T-helper 22 cell (primary cell): ENCODE data around the gene HELLS.
"Not testable (repeated sequence)": the region's sequence is repeated elsewhere in the genome, so short reads cannot be mapped to it uniquely, and the experiment has no call there.

Experiments used
- DNase-seq: peaks from one replicate; pipeline ENCODE4 v3.0.0-alpha.2; 2020; ENCODE audit warnings: low read depth

Gene HELLS

GRCh38 chr10:94545391-94546048 is at the start of gene HELLS:
TSS of gene HELLS (plus strand) at chr10:94545788. CDS start at chr10:94545922, 134 bp downstream.
- peak; percentile 51 for DNase-seq

- DNase-seq, result no peak
Measured at GRCh38 chr10:94496010-94496409, 49.6 kb upstream of the HELLS start.

DNA sequence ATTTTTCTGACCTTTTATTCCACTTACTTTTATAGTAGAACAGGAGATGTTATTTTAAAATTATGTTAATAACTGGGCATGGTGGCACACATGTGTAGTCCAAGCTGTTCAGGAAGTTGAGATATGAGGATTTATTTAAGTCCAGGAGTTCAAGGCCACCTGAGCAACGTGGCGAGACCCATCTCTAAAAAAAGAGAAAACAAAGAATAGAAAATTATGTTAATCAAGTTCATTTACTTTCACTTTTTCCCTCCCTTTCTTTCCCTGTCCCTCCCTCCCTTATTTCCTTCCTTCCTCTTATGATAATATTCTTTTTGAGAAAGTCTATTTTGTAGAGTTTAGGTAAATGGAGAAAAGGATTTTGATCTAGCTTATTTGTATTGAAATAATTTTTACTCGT is 48.9 kb upstream of the HELLS start:
- no peak for DNase-seq

- DNase-seq, result no peak
Measured at GRCh38 chr10:94500063-94500462, 45.5 kb upstream of the HELLS start.

- no peak for DNase-seq
Measured at GRCh38 chr10:94521276-94522250, 24.0 kb upstream of the HELLS start.

GRCh38 chr10:94524146-94524545 is 21.4 kb upstream of the HELLS start:
- DNase-seq, result no peak

GRCh38 chr10:94524711-94525110 is 20.9 kb upstream of the HELLS start:
- no peak for DNase-seq

DNA sequence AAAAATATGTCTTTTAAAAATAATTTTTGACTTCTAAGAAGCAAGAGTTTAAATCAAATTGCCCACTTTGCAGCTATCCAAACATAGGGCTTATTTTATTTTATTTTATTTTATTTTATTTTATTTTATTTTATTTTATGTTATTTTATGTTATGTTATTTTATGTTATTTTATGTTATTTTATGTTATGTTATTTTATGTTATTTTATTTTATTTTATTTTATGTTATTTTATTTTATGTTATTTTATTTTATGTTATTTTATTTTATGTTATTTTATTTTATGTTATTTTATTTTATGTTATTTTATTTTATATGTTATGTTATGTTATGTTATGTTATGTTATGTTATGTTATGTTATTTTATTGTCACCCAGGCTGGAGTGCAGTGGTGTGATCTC is 14.0 kb upstream of the HELLS start:
- DNase-seq, result not testable (repeated sequence)

DNA sequence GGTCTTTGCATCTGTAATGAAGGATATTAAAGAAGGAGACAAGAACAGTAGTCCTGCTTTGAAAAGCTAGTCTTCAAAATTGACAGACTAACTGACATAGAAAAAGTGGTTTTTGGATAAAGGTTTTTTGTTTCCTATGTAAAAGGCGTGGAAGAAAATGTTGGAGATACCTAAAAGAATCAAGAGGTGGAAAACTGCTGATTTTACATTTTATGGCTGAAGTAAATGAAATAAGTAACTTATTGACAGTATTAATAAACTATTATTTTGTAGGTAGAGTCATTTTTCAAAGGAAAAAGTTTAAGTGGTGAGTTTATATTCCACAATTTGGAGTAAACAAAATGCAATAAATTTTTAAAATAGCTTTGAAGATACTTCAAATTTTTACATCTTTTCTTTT is 12.6 kb upstream of the HELLS start:
- DNase-seq, result no peak

DNA sequence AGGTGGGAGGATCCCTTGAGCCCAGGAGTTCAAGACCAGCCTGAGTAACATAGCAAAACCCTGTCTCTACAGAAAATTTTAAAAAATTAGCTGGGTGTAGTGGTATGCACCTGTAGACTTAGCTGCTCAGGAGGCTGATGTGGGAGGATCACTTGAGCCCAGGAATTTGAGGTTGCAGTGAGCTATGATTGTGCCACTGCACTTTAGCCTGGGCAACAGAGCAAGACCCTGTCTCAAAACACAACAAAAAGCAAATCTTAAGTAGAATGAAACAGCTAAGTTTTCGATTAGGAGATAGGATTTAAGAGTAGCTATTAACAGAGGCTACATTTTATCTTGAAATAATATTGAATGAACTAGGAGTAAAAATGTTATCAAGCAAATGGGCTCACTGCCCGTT is 3.3 kb upstream of the HELLS start:
- not testable (repeated sequence) for DNase-seq

DNA sequence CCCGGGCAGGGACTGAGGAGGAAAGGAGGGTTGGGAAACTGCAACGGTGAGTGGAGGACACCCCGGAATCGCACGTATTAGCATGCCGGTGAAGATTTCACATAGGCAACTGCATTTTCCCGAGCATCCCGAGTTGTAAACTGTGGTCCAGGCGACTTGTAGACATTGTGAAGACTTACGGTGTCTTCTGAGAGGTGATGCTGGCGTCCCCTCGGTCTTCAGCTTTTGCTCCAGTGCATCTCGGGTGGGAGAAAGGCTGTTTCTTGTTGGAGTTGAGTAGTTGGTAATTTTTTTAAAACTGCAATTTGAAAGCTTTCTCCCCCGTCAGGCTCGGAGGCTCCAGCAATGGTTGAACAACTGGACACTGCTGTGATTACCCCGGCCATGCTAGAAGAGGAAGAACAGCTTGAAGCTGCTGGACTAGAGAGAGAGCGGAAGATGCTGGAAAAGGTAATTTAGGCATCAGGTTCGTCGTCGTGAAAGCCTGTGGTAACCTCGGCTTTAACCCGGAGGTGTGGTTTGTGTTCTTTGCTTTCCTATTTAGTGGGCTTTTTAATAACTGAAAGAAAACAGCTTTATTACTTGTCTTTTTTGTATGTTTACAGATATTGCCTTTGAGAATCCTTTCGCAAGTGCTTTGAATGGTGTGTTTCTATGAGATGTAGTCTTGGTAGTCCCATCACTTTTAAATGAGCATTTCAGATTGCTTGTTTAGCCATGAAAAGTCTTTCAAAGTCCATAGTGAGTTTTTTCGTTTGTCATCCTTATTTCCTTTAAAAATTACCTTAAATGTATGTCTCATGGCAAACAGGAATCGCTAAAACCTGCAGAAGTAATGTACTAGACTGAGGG is 687 bp downstream of the HELLS start:
- DNase-seq, result no peak

- DNase-seq, result no peak
Measured at GRCh38 chr10:94546901-94547185, 1.3 kb downstream of the HELLS start.

GRCh38 chr10:94549221-94549620 is 3.6 kb downstream of the HELLS start:
- no peak for DNase-seq

DNA sequence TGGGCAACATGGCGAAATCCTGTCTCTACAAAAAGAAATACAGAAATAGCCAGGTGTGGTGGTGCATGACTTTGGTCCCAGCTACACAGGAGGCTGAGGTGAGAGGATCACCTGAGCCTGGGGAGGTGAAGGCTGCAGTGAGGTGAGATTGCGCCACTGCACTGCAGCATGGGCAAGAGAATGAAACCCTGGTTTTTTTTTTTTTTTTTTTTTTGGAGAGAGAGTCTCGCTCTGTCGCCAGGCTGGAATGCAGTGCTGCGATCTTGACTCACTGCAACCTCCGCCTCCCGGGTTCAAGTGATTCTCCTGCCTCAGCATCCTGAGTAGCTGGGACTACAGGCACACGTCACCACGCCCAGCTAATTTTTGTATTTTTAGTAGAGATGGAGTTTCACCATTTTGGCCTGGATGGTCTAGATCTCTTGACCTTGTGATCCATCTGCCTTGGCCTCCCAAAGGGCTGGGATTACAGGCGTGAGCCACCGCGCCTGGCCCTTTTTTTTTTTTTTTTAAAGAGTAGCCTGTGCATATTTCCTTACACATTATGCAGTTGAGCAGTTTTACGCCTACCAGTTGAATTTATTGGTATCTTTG is 22.2 kb downstream of the HELLS start:
- not testable (repeated sequence) for DNase-seq

GRCh38 chr10:94571081-94571480 is 25.5 kb downstream of the HELLS start:
- no peak for DNase-seq

DNA sequence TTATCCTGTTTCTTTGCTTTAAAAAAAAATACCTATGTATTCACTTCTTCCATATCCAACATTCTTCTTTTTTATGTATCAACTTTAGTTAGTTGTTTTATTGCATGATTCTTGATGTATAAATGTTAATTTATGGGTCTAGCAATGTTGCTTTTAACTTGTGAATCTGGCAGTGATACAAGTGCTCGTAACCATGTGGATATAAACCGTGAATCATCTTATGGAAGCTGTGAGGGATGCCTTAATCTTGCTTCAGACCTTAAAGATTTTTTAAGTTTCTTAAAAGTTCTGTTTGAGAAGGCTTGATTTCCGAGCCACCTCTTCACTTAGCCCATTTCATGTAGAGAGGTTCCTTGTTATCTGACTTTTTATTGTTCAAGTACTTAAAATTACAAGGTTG is 25.9 kb downstream of the HELLS start:
- no peak for DNase-seq

DNA sequence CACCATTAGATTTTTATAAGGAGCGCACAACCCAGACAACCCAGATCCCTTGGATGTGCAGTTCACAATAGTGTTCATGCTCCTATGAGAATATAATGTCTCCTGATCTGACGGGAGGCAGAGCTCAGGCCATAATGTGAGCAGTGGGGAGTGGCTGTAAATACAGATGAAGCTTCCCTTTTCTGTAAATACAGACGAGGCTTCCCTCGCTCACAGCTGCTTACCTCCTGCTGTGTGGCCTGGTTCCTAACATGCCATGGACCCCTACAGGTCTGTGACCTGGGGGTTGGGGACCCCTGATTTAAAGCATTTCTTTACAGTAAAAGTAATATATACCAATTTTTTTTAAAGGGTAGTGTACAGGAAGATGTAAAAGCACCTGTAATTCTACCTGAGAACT is 33.2 kb downstream of the HELLS start:
- DNase-seq, result no peak

- no peak for DNase-seq
Measured at GRCh38 chr10:94583124-94583523, 37.5 kb downstream of the HELLS start.

DNA sequence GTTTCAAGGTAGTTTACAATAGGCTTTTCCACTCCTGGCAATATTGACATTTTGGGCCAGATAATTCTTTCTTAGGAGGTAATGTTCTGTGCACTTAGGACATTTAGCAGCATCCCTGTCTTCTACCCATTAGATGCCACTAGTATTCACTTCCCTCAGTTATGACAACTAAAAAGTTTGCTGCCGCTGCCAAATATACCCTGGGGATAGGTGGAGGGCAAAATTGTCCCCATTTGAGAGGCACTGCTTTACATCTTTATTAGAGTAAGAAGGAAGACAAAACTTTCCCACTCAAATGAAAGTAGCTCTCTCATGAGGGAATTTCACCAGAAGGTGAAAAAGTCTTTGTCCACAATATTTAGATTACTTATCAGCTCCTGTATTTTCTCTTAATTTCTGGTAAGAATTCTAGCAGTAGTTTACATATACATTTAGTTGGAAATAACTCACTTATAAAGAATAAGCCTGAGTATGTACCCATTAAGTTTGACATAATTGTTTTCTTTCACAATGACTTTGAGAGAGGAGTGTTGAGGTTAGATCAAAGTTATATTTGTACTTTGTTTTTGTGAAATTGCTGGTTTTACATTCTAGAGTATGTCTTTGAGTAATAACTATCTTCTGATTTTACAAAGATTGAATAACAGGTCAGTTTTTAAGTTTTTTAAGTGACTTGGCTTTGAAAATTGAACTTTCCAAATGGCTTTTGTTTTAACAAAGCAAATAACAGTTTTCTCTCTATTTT is 46.0 kb downstream of the HELLS start:
- no peak for DNase-seq

DNA sequence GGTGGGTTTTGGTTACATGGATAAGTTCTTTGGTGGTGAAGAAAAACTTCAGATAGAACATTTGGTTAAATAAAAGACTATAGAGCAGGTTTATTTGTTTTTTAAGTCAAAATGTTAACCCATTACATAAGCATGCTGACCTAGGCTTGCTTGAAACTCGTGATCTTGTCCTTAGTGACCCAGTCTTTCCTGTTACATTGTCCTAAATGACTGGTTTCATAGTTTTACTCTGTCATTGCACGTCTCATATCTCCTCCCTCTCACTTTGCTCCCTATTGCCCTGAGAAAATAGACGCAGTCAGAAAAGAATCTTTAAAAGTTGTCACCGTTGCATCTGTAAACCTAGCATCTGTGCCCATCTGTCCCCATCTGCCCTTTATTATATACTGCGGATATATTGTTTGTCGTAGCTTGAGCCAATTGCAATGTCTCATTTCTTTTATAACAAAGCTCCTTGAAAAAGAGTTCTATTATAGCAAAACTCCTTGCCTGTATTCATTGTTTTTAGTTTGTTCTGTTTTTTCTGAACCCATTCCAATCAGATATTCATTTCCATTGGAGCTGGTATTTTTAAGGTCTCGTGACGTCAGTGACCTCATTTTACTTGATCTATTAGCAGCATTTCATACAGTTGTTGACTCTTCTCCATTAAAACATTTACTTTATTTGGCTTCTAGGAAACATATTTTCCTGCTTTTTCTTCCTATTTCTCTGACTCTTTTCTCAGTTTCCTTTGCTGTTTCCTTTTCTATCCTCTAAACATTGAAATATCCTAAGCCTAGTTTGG is 57.3 kb downstream of the HELLS start:
- no peak for DNase-seq

DNA sequence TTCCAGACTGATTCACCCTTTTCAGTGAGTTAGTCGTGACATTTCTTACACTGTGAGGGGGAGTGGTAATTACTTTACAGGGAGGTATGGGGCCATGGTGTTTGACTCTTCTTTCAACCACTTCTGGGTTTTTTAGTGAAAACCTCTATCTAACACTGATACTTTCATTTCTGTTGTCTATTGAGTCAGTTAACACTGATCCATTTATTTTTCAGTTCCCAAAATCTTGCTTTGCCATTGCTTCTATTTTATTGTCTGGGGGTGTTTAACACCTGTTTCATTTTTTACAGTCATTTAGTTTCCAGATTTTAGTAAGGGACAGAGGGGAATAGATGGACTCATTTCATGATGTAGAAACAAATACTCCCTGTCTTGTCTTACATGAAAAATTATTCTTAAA is 61.5 kb downstream of the HELLS start:
- DNase-seq, result no peak
